LoVo (cell line): ENCODE results near the gene OR4F17.
"Not testable (repeated sequence)": the region's sequence is repeated elsewhere in the genome, so short reads cannot be mapped to it uniquely, and the experiment has no call there.

Source experiments
- DNase-seq: peaks from one replicate; pipeline ENCODE4 v3.0.0-alpha.2; 2016; ENCODE audit warnings: low spot score

The OR4F17 gene, protein sequence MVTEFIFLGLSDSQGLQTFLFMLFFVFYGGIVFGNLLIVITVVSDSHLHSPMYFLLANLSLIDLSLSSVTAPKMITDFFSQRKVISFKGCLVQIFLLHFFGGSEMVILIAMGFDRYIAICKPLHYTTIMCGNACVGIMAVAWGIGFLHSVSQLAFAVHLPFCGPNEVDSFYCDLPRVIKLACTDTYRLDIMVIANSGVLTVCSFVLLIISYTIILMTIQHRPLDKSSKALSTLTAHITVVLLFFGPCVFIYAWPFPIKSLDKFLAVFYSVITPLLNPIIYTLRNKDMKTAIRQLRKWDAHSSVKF

DNA sequence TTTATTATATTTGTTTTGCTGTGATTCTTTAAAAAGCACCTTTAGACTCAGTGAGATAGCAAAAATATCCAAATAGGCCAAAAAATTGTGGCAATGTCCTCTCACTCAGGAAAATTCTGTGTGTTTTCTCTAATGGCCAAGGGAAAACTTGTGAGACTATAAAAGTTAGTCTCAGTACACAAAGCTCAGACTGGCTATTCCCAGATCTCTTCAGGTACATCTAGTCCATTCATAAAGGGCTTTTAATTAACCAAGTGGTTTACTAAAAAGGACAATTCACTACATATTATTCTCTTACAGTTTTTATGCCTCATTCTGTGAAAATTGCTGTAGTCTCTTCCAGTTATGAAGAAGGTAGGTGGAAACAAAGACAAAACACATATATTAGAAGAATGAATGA, at the start of gene OR4F17:
TSS of gene OR4F17 (plus strand) at position 301 of the 400 bp plus-strand sequence. CDS start 3,575 bp downstream, outside the sequence.
- DNase-seq = not testable (repeated sequence)

DNA sequence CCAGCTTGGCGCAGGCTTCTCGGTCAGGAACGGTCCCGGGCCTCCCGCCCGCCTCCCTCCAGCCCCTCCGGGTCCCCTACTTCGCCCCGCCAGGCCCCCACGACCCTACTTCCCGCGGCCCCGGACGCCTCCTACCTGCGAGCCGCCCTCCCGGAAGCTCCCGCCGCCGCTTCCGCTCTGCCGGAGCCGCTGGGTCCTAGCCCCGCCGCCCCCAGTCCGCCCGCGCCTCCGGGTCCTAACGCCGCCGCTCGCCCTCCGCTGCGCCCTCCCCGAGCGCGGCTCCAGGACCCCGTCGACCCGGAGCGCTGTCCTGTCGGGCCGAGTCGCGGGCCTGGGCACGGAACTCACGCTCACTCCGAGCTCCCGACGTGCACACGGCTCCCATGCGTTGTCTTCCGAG, 36.1 kb upstream of the OR4F17 start:
- DNase-seq = not testable (repeated sequence)

DNA sequence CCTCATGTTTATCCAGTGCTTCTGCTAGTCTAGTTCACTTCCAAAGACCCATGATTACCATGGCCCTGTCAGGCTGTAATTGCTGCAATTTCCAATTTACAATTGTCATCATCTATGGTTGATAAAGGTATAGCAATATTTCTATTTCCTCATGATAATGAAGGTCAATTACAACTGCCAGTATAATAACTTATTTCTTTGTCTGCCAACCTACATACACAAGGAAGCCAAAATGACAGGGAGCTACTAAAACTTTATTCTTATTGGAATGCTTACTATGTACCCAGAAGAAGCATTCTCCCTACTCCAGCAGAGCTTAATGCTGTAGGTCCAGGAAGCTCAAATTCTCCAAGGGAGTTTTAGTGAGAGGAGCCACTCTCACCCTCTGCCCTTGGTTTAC, 24.0 kb upstream of the OR4F17 start:
- not testable (repeated sequence) for DNase-seq

DNA sequence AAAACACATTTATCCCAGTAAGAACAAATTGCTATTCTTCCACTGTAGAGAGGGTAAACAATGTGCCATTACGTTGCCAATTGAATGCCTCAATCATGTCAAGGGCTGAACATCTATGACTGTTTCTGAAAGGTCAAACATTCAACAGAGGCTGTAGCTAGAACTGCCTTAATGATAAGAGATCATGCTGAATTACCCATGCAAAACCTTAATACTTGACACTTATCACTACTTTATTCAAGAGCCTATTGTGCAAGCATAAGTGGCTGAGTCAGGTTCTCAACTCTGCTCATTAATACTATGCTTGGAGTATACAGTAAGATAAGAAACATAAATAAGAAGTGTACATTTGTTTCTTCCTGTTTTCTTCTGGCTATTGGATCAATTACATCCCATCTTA, 23.3 kb upstream of the OR4F17 start:
- DNase-seq = not testable (repeated sequence)

DNA sequence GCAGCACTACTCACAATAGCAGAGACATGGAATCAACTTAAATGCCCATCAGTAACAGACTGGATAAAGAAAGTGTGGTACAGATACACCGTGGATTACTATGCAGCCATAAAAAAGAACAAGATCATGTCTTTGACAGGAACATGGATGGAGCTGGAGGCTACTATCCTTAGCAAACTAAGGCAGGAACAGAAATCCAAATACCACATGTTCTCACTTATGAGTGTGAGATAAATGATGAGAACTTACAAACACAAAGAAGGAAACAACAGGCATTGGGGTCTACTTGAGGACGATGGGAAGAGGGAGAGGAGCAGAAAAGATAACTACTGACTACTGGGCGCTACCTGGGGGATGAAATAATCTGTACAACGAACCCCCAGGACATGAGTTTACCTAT, 16.2 kb upstream of the OR4F17 start:
- not testable (repeated sequence) for DNase-seq

DNA sequence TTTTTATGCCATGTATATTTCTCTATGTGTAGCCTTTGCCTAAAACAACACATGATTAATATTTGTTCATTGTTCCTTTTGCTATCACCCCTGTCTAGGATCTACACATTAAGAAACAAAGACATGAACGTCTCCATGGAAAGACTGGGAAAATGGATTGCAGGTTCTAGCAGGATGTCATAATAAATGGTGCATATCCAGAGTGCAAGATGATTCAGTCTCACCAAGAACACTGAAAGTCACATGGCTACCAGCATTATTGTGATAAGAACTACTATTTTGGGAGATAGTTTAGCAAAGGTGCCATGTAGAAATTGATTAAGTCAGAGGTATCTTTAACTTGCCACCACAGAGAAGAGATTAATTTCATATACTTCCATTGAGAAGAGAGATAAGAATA, 12.1 kb upstream of the OR4F17 start:
- DNase-seq = not testable (repeated sequence)

DNA sequence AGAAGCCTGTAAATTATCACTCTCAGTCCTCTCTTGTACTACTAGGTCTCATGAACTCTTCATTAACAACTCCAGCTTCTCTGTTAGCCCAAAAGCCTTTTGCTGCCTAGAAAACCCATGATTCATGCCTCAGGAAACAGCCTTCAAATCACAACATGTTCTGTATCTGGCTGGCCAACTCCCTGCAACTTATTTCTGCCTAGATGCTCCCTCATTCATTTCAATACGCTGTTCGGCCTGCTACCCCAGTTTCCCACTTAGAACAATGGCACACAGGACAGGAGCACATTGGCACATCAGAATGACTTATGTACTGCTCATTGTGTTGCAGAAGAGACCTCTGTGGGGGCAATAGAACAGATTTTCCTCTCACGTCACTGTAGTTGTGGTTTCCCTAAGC, 9.3 kb upstream of the OR4F17 start:
- not testable (repeated sequence) for DNase-seq

DNA sequence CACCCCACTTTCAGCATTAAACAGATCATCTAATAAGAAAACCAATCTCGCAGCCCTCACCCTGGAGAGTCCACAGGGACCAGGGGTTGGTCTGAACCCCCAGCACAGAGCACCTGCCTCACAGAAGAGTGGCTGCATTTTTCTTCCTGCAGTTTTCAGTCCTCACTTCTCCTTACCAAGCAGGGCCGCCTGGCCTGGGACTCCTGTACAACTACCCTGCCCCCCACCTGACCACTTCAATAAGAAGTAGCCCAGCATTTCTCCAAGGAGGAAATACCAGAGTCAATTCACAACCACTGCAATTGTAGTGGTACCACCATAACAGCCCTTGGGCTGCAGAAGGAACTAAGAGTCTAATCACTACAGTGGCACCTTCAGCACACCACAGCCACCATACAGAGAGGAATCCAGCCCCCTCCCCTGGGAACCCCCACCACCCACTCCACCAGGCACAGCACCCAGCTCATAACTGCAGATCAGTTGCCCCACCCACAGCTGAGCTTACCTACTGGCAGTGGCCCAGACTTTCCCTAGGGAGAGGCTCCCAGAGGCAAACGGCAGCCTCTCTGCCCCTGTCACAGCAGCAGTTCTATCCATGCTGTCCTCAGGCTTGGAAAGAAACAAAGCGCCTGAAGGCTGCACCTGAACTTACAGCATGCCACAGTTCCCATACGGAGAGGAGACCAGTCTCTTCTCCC, 13.7 kb downstream of the OR4F17 start:
- DNase-seq = not testable (repeated sequence)
